ENCODE data around the gene ABI2. TPM values are rescaled to one million over a fixed set of nuclear protein-coding genes. Genes with fewer than 3 reads are reported as not detected.

Gene ABI2
- total RNA-seq, 1 experiment from 2014 or later: 54.2 TPM

DNA sequence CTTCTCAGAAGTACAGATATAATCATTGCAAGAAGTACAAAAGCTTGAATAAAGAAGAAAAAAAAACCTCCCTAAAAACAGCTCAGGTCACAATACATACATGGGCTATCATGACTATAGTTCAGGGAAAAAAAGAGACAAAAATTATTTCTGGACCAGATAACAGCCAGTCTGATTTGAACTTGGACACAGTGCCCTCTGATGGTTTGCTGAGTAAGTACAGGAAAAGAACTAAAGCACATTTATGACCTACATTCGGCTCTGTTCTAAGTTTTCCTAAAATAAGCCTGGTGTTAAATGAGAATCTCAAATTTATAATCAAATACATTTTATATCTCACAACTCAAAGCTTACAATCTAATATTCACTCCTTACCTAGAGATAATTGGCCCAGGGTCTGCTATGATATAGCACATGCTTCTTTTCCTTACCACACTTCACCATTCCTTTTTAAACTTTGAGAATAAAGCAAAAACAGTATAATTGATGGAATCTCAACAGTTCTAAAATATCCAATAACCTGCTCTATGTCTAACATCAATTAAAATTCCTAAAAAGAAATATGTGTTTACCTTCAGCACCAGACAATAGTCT is 125.8 kb downstream of the ABI2 start:
- in situ Hi-C loops (cut with HindIII; ENCODE audit: low sequenced_read_pairs): no loop called here
- DNase-seq (ENCODE audit: low spot score): peak; percentile 77

DNA sequence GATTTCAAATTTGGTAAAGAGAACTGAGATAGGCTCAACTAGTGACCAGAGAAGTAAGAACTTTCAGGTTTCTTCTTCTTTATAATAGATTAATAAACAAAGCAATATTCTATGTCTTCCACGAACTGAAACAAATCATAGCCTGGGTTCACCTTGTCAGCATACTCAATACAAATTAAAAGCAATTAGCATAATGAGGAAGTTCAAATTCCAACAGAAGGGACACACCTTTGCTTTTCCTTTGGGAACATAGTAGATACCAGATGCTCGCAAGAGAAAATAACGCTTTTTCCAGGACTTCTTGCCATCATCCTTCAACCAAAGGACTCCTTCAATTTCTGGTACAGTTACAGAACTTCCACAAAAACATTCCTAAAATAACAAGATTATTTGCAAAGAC is 127.0 kb downstream of the ABI2 start:
- DNase-seq (ENCODE audit: low spot score): no peak
- in situ Hi-C loops (cut with HindIII; ENCODE audit: low sequenced_read_pairs): no loop called here

DNA sequence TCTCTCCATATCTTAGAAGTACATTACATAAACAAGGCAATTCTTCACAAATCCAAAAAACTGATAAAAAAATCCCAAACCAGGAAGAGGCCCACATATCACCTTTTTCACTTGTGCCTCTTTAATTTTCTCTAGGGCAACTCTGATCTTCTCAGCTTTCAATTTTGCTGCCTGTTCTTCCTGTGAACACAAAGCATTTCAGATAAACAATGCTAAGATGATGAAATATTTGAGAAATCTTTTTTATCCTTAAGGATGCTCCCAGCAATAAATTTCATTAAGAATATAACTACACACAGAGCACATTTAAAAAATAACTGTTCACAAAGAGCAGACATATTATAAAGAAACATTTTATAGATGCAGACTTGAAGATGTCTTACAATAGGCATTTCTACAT is 133.6 kb downstream of the ABI2 start:
- in situ Hi-C loops (cut with HindIII; ENCODE audit: low sequenced_read_pairs): no loop called here
- DNase-seq (ENCODE audit: low spot score): no peak

DNA sequence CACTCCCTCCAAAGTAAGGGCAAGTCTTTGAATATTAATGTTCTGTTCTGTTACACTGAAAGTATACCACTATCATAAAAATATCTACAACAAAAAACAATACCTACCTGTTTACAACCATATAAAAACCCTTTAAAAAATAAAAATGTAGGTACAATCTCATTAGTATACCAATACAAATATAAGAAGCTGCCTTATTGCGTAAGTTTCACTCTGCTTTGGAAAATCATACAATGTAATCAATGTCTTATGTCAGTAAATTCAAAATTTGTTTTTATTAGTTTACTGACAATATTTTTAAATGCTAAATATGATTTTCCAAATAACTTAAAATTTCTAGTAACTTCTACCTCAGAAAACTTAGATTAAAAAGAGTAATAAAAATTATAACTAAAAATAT is 134.1 kb downstream of the ABI2 start:
- in situ Hi-C loops (cut with HindIII; ENCODE audit: low sequenced_read_pairs): no loop called here
- no peak for DNase-seq (ENCODE audit: low spot score)

DNA sequence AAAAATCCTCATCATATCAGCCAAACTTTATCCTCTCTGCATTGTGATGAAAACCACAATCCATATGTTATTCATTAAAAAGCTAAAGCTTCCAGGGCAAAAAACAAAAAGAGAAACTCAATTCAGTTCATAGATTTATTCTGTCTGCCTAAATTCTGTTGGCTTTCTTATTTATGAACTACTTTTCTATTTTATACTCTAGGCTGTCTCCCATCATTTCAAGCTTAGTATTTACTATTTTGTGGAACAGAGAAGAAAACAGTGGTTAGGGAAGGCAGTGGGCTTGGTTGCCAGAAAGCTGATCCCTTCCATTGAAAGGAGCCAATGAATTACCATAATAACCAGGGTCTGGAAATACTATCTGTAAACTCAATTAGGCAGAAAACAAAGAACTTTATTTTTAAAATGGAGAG is 135.1 kb downstream of the ABI2 start:
- in situ Hi-C loops (cut with HindIII; ENCODE audit: low sequenced_read_pairs): no loop called here
- DNase-seq (ENCODE audit: low spot score): peak; percentile 13

DNA sequence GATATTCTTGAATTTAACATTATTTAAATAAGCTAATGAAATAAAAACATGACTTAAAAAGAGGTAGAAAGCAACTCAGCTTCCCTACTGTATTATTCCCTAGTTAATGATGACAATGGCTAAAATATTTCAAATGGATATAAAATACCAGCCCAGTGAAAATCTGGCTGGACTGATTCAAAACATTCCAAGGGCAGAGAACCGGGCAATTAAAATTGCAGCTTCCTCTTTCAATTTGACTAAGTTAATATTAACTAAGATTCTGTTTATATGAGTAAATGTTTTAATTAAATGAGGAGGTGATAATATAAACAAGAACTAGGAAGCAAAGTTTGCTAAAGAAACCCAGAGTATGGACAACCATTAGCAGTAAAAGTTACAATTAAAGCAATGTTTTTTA is 141.4 kb downstream of the ABI2 start:
- no peak for DNase-seq (ENCODE audit: low spot score)

DNA sequence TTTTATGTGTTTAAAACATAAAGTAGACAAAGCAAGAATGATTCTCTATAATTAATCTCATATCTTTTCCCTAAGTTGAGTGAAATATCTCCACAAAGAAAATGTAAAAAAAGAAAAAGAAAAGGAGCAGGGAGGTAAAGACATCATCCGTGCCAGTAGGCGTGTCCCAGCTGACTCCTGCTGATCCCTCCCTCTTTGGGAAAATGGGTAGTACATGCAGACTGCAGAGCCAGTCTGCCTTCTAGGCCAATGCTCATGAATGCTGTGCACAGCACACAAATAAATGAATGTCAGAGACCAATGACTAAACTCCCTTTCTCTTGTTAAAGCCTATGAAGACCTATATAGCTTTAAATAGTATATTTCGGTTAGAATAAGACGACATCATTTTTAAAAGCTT is 142.2 kb downstream of the ABI2 start:
- DNase-seq (ENCODE audit: low spot score): no peak
- in situ Hi-C loops (cut with HindIII; ENCODE audit: low sequenced_read_pairs): no loop called here

More for the DNA sequence above, 141.4 kb downstream of the ABI2 start:
- in situ Hi-C loops (cut with HindIII; ENCODE audit: low sequenced_read_pairs): no loop called here

DNA sequence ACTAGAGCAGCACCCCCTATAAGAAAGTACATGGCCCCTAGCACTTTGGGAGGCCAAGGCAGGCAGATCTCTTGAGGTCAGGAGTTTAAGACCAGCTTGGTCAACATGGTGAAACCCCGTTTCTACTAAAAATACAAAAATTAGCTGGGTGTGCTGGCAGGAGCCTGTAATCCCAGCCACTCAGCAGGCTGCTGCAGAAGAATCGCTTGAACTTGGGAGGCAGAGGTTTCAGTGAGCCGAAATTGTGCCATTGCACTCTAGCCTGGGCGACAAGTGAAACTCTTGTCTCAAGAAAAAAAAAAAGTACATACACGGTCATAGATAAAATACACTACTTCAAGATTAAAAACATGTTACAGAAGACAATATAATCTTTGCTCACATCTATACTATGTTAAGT is 143.1 kb downstream of the ABI2 start:
- no peak for DNase-seq (ENCODE audit: low spot score)
- in situ Hi-C loops (cut with HindIII; ENCODE audit: low sequenced_read_pairs): no loop called here

DNA sequence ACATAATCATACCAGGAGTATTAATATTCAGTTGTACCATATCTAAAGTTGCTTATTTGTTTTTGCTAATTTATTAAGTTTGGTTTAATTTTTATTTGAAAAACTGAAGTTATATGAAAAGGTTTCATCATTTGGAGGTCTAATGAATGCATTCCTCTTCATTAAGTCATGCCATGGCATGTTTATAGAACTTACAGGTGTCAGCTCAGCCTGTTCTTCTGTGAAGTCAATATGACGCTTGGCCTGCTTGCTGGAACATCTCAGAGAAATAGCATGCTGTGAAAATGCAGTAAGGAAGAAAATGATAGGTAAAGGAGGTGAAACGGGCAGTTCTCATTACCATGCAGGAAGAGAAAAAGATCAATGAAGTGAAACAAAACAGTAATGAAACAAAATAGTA is 148.7 kb downstream of the ABI2 start:
- peak; percentile 20 for DNase-seq (ENCODE audit: low spot score)
- in situ Hi-C loops (cut with HindIII; ENCODE audit: low sequenced_read_pairs): no loop called here

DNA sequence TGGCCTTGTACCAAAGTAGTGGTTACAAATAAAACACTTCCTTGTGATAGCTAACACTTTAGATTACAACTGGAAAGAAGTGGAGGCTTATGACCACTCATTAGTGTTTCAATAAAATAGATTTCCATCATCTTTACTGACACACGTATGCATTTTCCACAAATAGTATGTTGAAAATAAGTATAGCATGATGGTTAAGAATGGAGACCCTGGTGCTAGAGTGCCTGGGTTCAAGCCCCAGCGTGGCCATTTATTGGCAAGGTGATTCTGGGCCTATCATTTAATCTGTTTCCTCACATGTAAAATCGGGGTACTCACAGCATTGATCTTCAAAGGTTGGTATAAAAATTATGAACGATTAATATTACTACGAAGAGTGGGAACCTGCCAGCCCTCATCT is 152.4 kb downstream of the ABI2 start:
- no peak for DNase-seq (ENCODE audit: low spot score)
- in situ Hi-C loops (cut with HindIII; ENCODE audit: low sequenced_read_pairs): no loop called here

DNA sequence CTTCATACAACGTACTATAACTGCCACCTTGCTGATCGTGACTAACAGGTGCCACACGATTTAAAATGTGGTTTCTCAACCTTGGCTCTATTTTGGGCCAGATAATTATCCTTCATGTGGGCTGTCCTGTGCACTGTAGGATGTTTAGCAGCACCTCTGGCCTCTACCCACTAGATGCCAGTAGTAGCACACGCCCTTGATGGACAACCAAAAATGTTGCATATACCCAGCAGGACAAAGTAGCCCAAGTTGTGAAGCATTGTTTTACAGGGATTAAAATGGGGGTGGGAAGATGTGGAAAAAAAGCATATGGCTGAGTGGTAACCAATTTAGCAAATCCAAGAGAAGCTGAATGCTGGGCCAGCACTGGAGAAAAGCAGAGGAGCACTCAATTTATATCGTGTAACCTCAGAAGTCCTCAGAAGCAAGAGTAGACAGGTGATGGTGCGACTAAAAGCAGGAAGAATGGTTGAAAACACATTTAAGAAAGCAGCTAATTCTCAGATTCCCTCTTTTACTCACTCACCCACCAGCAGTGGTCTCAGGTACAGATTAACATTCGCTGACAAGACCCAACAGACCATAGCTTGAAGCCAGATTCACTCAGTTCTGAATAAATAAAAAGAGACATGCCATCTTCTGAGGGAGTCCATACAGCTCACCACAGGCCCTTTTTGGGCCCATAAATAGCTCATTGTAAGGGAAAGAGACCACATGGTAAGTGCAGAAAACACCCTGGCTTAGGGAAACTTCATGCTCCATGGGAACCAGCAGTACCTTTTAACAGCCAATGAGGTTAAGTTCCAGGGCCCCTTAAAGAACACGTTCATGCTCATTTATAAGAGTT is 156.3 kb downstream of the ABI2 start:
- in situ Hi-C loops (cut with HindIII; ENCODE audit: low sequenced_read_pairs): no loop called here
- peak; percentile 36 for DNase-seq (ENCODE audit: low spot score)

DNA sequence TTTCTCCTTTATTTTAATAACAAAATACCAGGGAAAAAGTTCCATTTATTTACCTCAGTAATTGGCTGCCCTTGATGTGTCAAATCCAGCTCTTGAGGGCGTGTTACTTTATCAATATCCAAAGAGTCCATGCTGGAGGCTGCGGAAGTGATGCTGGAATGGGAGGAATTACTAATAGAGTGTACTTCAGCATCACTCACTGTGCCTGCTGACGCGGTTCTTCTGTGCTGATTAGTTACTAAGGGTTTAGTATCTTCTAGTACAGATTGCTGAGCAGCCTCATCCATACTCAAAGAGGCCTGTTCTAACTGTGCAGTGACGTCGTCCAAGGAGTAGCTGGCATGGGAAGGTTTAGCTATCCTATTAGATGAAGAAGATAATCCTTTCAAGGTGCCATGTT is 161.3 kb downstream of the ABI2 start:
- in situ Hi-C loops (cut with HindIII; ENCODE audit: low sequenced_read_pairs): no loop called here

DNA sequence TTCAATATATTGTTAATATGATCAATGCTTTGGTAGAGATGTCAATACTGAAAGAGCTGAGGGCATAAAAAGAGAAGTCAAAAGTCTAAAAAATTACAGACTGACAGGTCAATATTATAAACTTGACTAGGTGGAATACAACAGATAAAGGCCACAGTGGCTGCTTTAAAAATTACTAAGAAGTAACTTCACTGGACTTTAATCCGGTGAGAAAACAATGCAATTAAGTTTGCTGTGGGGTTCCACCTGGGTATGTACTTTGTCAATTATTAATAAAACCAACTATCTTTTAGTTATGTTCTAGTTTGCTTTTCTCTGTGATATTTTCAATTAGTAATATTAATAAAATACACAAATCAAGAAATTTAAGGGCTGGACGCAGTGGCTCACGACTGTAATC is 162.2 kb downstream of the ABI2 start:
- DNase-seq (ENCODE audit: low spot score): no peak
- in situ Hi-C loops (cut with HindIII; ENCODE audit: low sequenced_read_pairs): no loop called here

More for the DNA sequence above, 161.3 kb downstream of the ABI2 start:
- no peak for DNase-seq (ENCODE audit: low spot score)

DNA sequence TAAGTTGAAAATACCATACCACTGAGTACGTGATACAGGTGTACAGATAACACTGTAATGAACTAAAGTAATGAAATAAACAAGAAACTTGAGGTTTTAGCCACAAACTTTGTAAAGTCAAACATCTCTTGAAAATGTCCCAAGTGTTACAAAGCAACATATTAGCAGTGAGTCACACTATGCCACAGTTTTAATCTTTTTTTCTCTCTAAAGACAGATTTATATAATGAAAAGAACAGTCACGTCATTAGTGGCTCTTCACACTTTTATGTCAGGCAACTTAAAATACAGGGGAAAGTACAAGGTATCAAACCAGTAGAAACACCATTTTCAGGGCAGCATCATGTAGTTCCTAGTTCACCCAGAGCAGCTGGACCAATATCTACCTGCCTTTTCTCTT is 164.8 kb downstream of the ABI2 start:
- in situ Hi-C loops (cut with HindIII; ENCODE audit: low sequenced_read_pairs): no loop called here
- DNase-seq (ENCODE audit: low spot score): no peak

Other genes starting within 250 kb of the ABI2 start
- 13.5 and 15.0 TPM in 2 replicates for gene CYP20A1, start 89.4 kb upstream of the ABI2 start, total RNA-seq (2014; rRNA removed; shearing (Covaris generic))
- gene RAPH1, start 206.9 kb downstream of the ABI2 start, total RNA-seq (2014; rRNA removed; shearing (Covaris generic)): 2.8 and 4.4 TPM in 2 replicates

Data from G401 (cell line).